ENCODE results near the gene ZNF385B.

ZNF385B gene

DNA sequence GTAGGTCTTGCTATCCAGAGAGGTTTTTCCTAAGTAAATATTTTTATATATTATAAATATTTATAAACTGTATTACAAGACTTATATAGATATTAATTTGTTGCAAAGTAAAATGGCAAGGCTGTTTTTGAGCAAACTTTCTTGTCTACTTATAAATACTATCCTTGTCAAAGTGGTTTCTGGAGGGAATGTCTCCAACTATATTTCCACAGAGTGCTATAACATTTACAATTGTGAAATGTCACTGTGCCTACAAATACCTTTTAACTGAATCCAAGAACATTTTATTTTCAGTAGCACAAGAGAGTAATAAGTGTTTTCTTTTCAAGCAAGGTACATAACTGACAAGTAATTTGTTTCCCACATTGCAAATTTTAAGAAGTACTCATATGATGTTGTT is 256.8 kb downstream of the ZNF385B start:
- peak; percentile 42 for DNase-seq (ENCODE audit: low read depth)

DNA sequence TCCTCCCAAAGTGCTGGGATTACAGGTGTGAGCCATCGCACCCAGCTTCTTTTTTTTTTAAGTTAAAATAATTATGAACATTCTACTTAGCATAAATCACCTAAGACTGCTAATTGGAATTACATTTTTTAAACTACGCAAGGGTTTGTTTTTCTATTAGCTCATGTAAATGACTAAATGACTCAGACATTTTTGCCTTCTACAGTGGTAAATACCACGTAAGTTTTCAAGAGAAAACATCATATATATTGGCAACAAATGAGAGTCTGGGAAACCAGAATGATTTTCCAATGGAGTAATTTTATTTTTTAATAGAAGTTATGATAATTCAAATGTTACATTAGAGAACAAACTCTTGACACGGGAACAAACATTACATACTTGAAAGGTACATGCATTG is 259.0 kb downstream of the ZNF385B start:
- Histone ChIP-seq H3K9ac (ENCODE audit: low read length) (no peak overlapping the region), H3K4me1 (ENCODE audit: control insufficient read depth, insufficient read depth, low read length) (peaks cover 29% of the 10 kb centered on the region), H3K9me3 (ENCODE audit: control insufficient read depth, low read length) (no peaks in the 10 kb centered on the region), H3K27me3 (replicated peaks; ENCODE audit: control insufficient read depth, insufficient read depth, low read length) (no peaks in the 10 kb centered on the region), H3K36me3 (ENCODE audit: control insufficient read depth, insufficient read depth, low read length, severe bottlenecking) (no peaks in the 10 kb centered on the region), H3K4me3 (ENCODE audit: low read length) (no peak overlapping the region)
- no peak for DNase-seq (ENCODE audit: low read depth)

More for the DNA sequence above, 256.8 kb downstream of the ZNF385B start:
- Histone ChIP-seq H3K36me3 (ENCODE audit: control insufficient read depth, insufficient read depth, low read length, severe bottlenecking) (no peaks in the 10 kb centered on the region), H3K4me1 (ENCODE audit: control insufficient read depth, insufficient read depth, low read length) (peaks cover 29% of the 10 kb centered on the region), H3K9ac (ENCODE audit: low read length) (peak overlapping the region; percentile 49), H3K27me3 (replicated peaks; ENCODE audit: control insufficient read depth, insufficient read depth, low read length) (no peaks in the 10 kb centered on the region), H3K9me3 (ENCODE audit: control insufficient read depth, low read length) (no peaks in the 10 kb centered on the region), H3K4me3 (ENCODE audit: low read length) (peak overlapping the region; percentile 29)

DNA sequence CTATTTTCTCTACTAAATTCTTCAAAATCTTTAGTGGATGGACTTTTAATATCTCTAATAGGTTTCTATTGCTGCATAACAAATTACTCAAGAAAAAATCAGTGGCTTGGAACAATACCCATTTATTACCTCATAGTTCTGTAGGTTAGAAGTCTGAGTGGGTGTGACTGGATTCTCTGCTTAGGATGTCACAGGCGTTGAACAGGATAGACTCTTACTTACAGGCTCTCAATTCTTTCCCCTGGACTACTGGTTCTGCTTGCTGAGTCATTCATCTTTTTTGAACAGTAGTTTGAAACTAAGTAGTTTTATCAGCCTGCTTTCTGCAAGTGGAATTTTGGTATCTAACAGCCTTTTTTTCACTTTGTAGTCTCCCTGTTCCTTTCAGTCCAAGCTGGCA is 265.4 kb downstream of the ZNF385B start:
- DNase-seq (ENCODE audit: low read depth) = peak; percentile 30
- H3K4me1 ChIP-seq (ENCODE audit: control insufficient read depth, insufficient read depth, low read length) = peaks cover 23% of the 10 kb centered on the region
- H3K9ac ChIP-seq (ENCODE audit: low read length) = no peak overlapping the region
- H3K36me3 ChIP-seq (ENCODE audit: control insufficient read depth, insufficient read depth, low read length, severe bottlenecking) = no peaks in the 10 kb centered on the region
- peaks cover 9% of the 10 kb centered on the region for H3K9me3 ChIP-seq (ENCODE audit: control insufficient read depth, low read length)
- no peak overlapping the region for H3K4me3 ChIP-seq (ENCODE audit: low read length)
- no peaks in the 10 kb centered on the region for H3K27me3 ChIP-seq (replicated peaks; ENCODE audit: control insufficient read depth, insufficient read depth, low read length)

DNA sequence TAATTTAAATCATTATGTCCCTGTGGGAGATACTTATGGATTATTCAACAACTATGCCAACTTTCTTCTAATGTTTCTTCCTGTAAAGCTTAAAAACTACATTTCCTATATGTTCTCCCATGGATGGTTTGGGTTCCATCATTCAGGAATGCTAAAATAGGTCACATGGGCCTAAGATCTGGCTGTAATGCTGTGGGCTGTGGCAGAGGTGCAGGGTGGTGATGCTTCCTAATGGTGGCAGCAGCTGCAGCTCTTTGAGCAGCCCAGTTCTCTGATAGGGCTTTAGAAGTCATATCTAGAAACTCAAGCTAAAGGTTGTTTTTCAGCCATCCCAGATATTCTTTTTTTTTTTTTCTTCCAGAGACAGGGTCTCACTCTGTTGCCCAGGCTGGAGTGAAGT is 266.1 kb downstream of the ZNF385B start:
- DNase-seq (ENCODE audit: low read depth) = no peak
- Histone ChIP-seq H3K36me3 (ENCODE audit: control insufficient read depth, insufficient read depth, low read length, severe bottlenecking) (no peaks in the 10 kb centered on the region), H3K4me1 (ENCODE audit: control insufficient read depth, insufficient read depth, low read length) (peaks cover 23% of the 10 kb centered on the region), H3K4me3 (ENCODE audit: low read length) (no peak overlapping the region), H3K27me3 (replicated peaks; ENCODE audit: control insufficient read depth, insufficient read depth, low read length) (no peaks in the 10 kb centered on the region), H3K9ac (ENCODE audit: low read length) (no peak overlapping the region), H3K9me3 (ENCODE audit: control insufficient read depth, low read length) (peaks cover 9% of the 10 kb centered on the region)

DNA sequence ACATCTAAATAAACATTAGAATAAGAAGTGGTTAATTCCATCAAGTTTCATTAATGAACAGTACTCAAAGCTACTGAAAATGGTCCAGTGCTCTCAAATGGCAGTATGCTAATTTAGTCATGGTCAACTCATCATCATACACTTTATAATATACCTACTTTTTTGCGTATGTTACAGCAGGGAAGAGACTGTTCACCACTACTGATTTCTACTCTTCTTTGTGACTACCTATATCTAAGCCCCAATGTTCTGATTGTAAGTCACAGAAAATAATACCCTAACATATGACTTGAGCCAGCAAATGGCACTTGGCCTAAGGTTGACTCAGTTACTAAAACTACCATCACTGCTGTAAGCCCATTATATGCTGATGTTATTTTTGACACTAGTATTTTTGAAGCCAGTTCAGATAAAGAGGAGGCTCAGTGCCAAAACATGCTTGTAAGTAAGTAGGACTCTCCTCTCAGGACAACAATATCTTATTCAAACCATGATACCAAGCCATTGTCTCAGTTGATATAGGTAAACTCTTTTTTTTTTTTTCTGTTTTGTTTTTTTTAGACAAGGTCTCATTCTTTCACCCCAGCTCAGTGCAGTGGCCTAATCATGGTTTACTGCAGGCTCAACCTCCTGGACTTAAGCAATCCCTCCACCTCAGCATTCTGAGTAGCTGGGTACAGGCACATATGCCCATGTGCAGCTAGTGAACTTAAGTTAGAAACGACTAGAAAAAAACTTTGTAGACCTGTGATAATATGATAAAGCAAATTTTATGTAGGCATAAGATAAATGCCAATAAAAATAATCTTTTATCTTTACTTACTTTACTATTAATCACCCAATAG is 266.9 kb downstream of the ZNF385B start:
- DNase-seq (ENCODE audit: low read depth) = no peak
- Histone ChIP-seq H3K9ac (ENCODE audit: low read length) (no peak overlapping the region), H3K9me3 (ENCODE audit: control insufficient read depth, low read length) (peaks cover 9% of the 10 kb centered on the region), H3K27me3 (replicated peaks; ENCODE audit: control insufficient read depth, insufficient read depth, low read length) (no peaks in the 10 kb centered on the region), H3K4me1 (ENCODE audit: control insufficient read depth, insufficient read depth, low read length) (peaks cover 23% of the 10 kb centered on the region), H3K36me3 (ENCODE audit: control insufficient read depth, insufficient read depth, low read length, severe bottlenecking) (no peaks in the 10 kb centered on the region), H3K4me3 (ENCODE audit: low read length) (no peak overlapping the region)

DNA sequence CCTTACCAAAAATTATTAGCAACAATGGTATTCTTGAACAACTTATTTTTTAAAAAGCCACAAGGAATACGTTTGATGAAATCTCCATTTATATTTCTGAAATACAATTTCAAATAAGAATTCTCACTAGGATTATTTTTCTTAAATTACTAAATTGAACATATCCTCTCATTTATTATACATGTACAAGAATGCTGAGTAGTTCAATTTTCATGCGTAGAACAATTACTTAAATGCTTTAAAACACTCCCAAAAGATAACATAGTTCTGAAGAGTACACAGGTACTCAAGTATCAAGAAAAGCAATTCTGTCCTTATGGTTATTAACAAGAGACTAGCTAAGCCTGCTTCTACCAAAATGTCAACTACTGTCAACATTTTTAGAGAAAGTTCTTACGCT is 268.1 kb downstream of the ZNF385B start:
- Histone ChIP-seq H3K27me3 (replicated peaks; ENCODE audit: control insufficient read depth, insufficient read depth, low read length) (no peaks in the 10 kb centered on the region), H3K9ac (ENCODE audit: low read length) (no peak overlapping the region), H3K4me3 (ENCODE audit: low read length) (no peak overlapping the region), H3K36me3 (ENCODE audit: control insufficient read depth, insufficient read depth, low read length, severe bottlenecking) (no peaks in the 10 kb centered on the region), H3K9me3 (ENCODE audit: control insufficient read depth, low read length) (peaks cover 9% of the 10 kb centered on the region), H3K4me1 (ENCODE audit: control insufficient read depth, insufficient read depth, low read length) (peaks cover 23% of the 10 kb centered on the region)
- no peak for DNase-seq (ENCODE audit: low read depth)

DNA sequence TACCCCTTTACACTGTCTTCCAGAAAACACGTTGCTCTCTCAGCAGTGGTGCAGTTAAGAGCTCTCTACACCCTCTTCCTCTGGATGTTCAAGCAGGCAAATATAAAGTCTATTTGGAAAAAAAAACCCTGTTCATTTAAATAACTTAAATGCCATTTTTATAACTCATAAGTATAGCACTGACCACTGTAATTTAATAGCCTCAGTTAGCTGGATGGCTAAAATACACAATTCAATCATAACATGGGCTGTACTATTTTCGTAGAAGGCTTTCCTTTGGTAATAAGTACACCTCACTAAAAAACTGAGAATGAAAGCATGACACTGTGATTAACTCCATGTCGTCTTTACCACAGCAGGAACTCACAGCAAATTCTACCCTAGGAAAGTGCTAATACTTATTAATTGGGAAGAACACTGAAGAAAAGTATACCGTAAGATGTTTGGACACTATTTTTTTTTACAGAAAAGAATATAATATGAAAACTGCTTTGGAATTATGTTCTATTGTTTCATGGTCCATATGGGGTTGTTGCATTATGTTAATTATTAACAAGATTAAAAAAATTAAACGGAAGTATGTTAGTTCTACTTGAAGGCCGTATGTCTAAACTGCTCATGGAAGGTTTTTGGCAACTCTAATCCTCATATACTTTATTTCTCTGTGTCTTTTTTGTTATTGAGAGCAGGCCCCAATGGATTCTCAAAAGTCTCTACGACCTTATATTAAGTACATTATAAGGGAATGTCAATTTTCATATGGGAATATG is 269.1 kb downstream of the ZNF385B start:
- peaks cover 23% of the 10 kb centered on the region for H3K4me1 ChIP-seq (ENCODE audit: control insufficient read depth, insufficient read depth, low read length)
- H3K27me3 ChIP-seq (replicated peaks; ENCODE audit: control insufficient read depth, insufficient read depth, low read length) = no peaks in the 10 kb centered on the region
- H3K4me3 ChIP-seq (ENCODE audit: low read length) = no peak overlapping the region
- peak; percentile 77 for DNase-seq (ENCODE audit: low read depth)
- H3K9me3 ChIP-seq (ENCODE audit: control insufficient read depth, low read length) = peaks cover 9% of the 10 kb centered on the region
- no peaks in the 10 kb centered on the region for H3K36me3 ChIP-seq (ENCODE audit: control insufficient read depth, insufficient read depth, low read length, severe bottlenecking)
- no peak overlapping the region for H3K9ac ChIP-seq (ENCODE audit: low read length)

DNA sequence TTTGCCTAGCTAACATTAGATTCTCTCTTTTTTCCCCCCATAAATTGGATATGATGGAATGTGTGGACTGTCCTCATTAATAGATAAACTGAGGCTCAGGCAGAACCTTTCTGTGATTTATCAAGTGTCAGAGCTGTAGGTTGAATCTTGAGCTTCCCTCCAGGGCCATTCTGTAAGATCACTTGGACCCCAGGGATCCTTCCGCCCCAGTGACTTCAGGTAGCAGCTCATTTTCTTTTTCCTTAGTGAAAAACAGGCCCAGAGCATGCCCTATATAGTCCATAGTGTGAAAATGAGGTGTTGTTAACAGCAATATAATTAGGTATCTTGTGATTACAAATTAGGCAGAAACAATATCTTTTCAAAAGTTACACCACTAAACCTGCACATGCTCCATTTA is 269.7 kb downstream of the ZNF385B start:
- Histone ChIP-seq H3K27me3 (replicated peaks; ENCODE audit: control insufficient read depth, insufficient read depth, low read length) (no peaks in the 10 kb centered on the region), H3K4me1 (ENCODE audit: control insufficient read depth, insufficient read depth, low read length) (peaks cover 23% of the 10 kb centered on the region), H3K36me3 (ENCODE audit: control insufficient read depth, insufficient read depth, low read length, severe bottlenecking) (no peaks in the 10 kb centered on the region), H3K9ac (ENCODE audit: low read length) (no peak overlapping the region), H3K4me3 (ENCODE audit: low read length) (no peak overlapping the region), H3K9me3 (ENCODE audit: control insufficient read depth, low read length) (peaks cover 6% of the 10 kb centered on the region)
- DNase-seq (ENCODE audit: low read depth) = no peak

DNA sequence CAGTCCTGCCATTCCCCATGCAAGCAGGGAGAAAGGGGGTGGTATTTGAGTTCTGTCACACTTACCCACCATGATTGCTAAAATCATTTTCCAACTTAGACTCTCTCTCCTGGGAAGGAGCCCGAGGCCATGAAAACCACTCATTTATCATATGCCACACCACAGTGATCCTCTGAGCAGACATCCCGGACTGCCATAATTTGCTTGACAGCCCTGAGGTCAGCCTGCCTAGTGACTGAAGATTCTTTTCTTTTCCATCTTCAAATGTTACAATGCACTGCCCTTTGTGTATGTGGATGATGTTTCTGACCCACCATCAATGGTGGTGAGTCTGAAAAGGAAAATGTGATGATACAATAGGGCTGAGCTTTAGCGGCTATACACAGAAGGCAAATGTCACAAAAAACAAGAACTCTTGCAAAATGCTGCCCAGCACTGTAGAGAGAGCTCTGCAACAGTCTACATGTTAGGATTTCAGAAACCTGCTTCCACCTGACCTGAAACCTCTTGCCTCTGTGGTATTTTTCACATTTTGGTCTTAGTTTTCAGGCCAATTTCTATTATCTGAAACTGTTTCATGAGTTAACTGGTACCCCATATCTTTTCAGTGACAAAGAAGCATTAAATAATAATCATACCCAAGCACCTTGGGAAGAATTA is 272.8 kb downstream of the ZNF385B start:
- Histone ChIP-seq H3K27me3 (replicated peaks; ENCODE audit: control insufficient read depth, insufficient read depth, low read length) (no peaks in the 10 kb centered on the region), H3K4me1 (ENCODE audit: control insufficient read depth, insufficient read depth, low read length) (peaks cover 21% of the 10 kb centered on the region), H3K36me3 (ENCODE audit: control insufficient read depth, insufficient read depth, low read length, severe bottlenecking) (no peaks in the 10 kb centered on the region), H3K9ac (ENCODE audit: low read length) (no peak overlapping the region), H3K9me3 (ENCODE audit: control insufficient read depth, low read length) (no peaks in the 10 kb centered on the region), H3K4me3 (ENCODE audit: low read length) (no peak overlapping the region)
- no peak for DNase-seq (ENCODE audit: low read depth)

DNA sequence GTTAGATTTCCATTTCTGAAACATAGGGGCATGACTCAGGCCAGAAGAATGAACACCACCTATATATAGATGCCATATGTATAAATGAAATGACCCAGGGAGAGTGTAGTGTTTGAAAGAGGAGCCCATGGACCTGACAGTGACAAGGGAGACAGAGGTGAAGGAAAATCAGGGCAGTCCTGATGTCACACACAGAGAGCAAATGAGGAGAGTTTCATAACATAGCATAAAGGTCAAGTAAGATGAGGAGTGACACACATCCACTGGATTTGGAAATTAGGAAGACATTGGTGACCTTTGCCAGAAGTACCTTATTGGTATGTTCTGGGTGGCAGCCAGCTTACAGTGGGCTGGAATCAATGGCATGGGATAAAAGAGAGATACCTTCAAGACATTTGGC is 276.7 kb downstream of the ZNF385B start:
- Histone ChIP-seq H3K4me1 (ENCODE audit: control insufficient read depth, insufficient read depth, low read length) (peaks cover 21% of the 10 kb centered on the region), H3K36me3 (ENCODE audit: control insufficient read depth, insufficient read depth, low read length, severe bottlenecking) (no peaks in the 10 kb centered on the region), H3K9ac (ENCODE audit: low read length) (no peak overlapping the region), H3K4me3 (ENCODE audit: low read length) (no peak overlapping the region), H3K27me3 (replicated peaks; ENCODE audit: control insufficient read depth, insufficient read depth, low read length) (no peaks in the 10 kb centered on the region), H3K9me3 (ENCODE audit: control insufficient read depth, low read length) (no peaks in the 10 kb centered on the region)
- no peak for DNase-seq (ENCODE audit: low read depth)

DNA sequence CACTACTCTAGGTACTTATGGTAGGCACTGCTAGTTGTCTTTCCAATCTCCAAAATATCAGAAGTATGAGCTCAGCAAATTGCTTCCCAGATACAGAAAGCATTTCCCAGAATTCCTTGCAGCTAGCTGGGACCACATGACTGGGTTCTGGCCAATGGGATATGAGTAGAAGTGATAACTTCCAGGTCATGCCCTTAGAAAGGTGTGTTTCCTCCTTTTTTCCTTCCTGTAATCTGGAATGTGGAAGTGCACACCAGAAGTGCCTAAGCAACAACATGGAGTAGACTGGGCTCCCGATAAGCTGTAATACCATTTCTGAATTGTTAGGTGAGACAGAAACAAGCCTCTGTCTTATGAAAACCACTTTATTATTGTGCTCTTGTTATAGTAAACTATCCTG is 279.8 kb downstream of the ZNF385B start:
- H3K4me1 ChIP-seq (ENCODE audit: control insufficient read depth, insufficient read depth, low read length) = peaks cover 28% of the 10 kb centered on the region
- no peak overlapping the region for H3K9ac ChIP-seq (ENCODE audit: low read length)
- H3K9me3 ChIP-seq (ENCODE audit: control insufficient read depth, low read length) = no peaks in the 10 kb centered on the region
- no peaks in the 10 kb centered on the region for H3K27me3 ChIP-seq (replicated peaks; ENCODE audit: control insufficient read depth, insufficient read depth, low read length)
- no peaks in the 10 kb centered on the region for H3K36me3 ChIP-seq (ENCODE audit: control insufficient read depth, insufficient read depth, low read length, severe bottlenecking)
- DNase-seq (ENCODE audit: low read depth) = no peak
- H3K4me3 ChIP-seq (ENCODE audit: low read length) = no peak overlapping the region

Data from adipocyte (in vitro differentiated cells).